Right atrium auricular region (tissue), 2 donors: ENCODE results near the gene WBP1L. TPM values are rescaled to one million over a fixed set of nuclear protein-coding genes. Genes with fewer than 3 reads are reported as not detected.
A peak's percentile ranks its signal among the peaks of the same experiment; 100 is the strongest.
"Not testable (repeated sequence)": the region's sequence is repeated elsewhere in the genome, so short reads cannot be mapped to it uniquely, and the experiment has no call there.

Experiments
- DNase-seq: peaks from one replicate; pipeline ENCODE4 v3.0.0-alpha.2; 2019; ENCODE audit warnings: low spot score
- H3K27ac ChIP-seq, 2 donors: fragments of 200-600 bp; sonication (generic); 1 replicate in 1 of 2; 2 replicates in 1 of 2; pipeline ENCODE4 v1.5.1; 2016 to 2019
- H3K27me3 ChIP-seq, 2 donors: fragments of 200-600 bp; sonication (generic); one replicate each; pipeline versions ENCODE4 v1.5.1 to v1.6.0; 2017 to 2019
- H3K36me3 ChIP-seq: fragments of 200-600 bp; sonication (generic); one replicate; pipeline ENCODE4 v1.5.1; 2016
- H3K4me1 ChIP-seq, 2 donors: fragments of 200-600 bp; sonication (generic); one replicate each; pipeline versions ENCODE4 v1.5.1 to v1.6.0; 2017 to 2019
- H3K4me3 ChIP-seq, 2 donors: fragments of 200-600 bp; sonication (generic); 1 replicate in 1 of 2; 2 replicates in 1 of 2; pipeline ENCODE4 v1.5.1; 2017 to 2019; ENCODE audit warnings: mild to moderate bottlenecking in 1 of 2, moderate library complexity in 1 of 2
- H3K9me3 ChIP-seq, 2 donors: fragments of 200-600 bp; sonication (generic); one replicate each; pipeline ENCODE4 v1.5.1; 2019
- CTCF ChIP-seq, 2 donors: fragments of 200-600 bp; sonication (generic); IDR thresholded peaks; one replicate each; pipeline ENCODE4 v1.5.1; 2019; ENCODE audit warnings: antibody characterized with exemption in 2 of 2
- total RNA-seq, 2 donors: library from RNA; depleted of rRNA; stranded (reverse); fragments of >200 nt; gene quantifications; one replicate each; pipeline ENCODE4 v1.1.0, GENCODE V29; 2016

WBP1L gene
- total RNA-seq, 2 donors from 2014 or later, result 46.1 to 94.4 TPM

- Histone ChIP-seq H3K27ac (no peak overlapping the region), H3K4me1 (no peaks in the 10 kb centered on the region), H3K27me3 (no peaks in the 10 kb centered on the region), H3K36me3 (no peaks in the 10 kb centered on the region), H3K9me3 (peaks cover 0 to 12% of the 10 kb centered on the region in 2 donors), H3K4me3 (no peak overlapping the region)
- no peak for TF ChIP-seq CTCF (IDR thresholded peaks at IDR 0.05)
- no peak for DNase-seq
Observed at GRCh38 chr10:102841827-102842345, 98.1 kb downstream of the WBP1L start.

- not testable (repeated sequence) for H3K36me3 ChIP-seq, DNase-seq, H3K4me1 ChIP-seq, H3K4me3 ChIP-seq, H3K9me3 ChIP-seq, H3K27me3 ChIP-seq, H3K27ac ChIP-seq
Observed at GRCh38 chr10:102843139-102843538, 99.4 kb downstream of the WBP1L start.

GRCh38 chr10:102844190-102844776, 100.5 kb downstream of the WBP1L start:
- not testable (repeated sequence) for H3K27ac ChIP-seq, H3K4me1 ChIP-seq, H3K9me3 ChIP-seq, H3K4me3 ChIP-seq, H3K27me3 ChIP-seq, DNase-seq, H3K36me3 ChIP-seq

GRCh38 chr10:102845352-102845902, 101.7 kb downstream of the WBP1L start:
- Histone ChIP-seq H3K4me1 (no peaks in the 10 kb centered on the region), H3K4me3 (no peak overlapping the region), H3K27ac (no peak overlapping the region), H3K9me3 (no peaks in the 10 kb centered on the region), H3K36me3 (no peaks in the 10 kb centered on the region), H3K27me3 (no peaks in the 10 kb centered on the region)
- DNase-seq, result no peak
- TF ChIP-seq CTCF (IDR thresholded peaks at IDR 0.05), result no peak

- Histone ChIP-seq H3K4me1 (peaks cover 0 to 6% of the 10 kb centered on the region in 2 donors), H3K9me3 (no peaks in the 10 kb centered on the region), H3K4me3 (no peak overlapping the region), H3K27me3 (no peaks in the 10 kb centered on the region), H3K27ac (no peak overlapping the region), H3K36me3 (no peaks in the 10 kb centered on the region)
- no peak for TF ChIP-seq CTCF (IDR thresholded peaks at IDR 0.05)
- no peak for DNase-seq
Observed at GRCh38 chr10:102850025-102850518, 106.3 kb downstream of the WBP1L start.

- not testable (repeated sequence) for H3K36me3 ChIP-seq, H3K27ac ChIP-seq, H3K4me3 ChIP-seq, H3K9me3 ChIP-seq, H3K27me3 ChIP-seq, DNase-seq
- peaks cover 0 to 18% of the 10 kb centered on the region in 2 donors for H3K4me1 ChIP-seq
Observed at GRCh38 chr10:102853237-102853636, 109.5 kb downstream of the WBP1L start.

- H3K4me3 ChIP-seq, DNase-seq, H3K27me3 ChIP-seq, H3K36me3 ChIP-seq, H3K9me3 ChIP-seq: not testable (repeated sequence)
- Histone ChIP-seq H3K27ac (peak overlapping the region in 1 of 2 donors; percentile 65), H3K4me1 (peaks cover 0 to 18% of the 10 kb centered on the region in 2 donors)
Observed at GRCh38 chr10:102855731-102856436, 112.1 kb downstream of the WBP1L start.
